Esophagus muscularis mucosa (tissue), 4 donors: ENCODE results near the gene CDC123. TPM values are rescaled to one million over a fixed set of nuclear protein-coding genes. Genes with fewer than 3 reads are reported as not detected.

ENCODE experiments used
- DNase-seq: peaks from one replicate; pipeline ENCODE4 v3.0.0-alpha.2; 2017; ENCODE audit errors: extremely low spot score
- H3K27ac ChIP-seq, 4 donors: fragments of 200-600 bp; sonication (generic); replicated peaks in 1 of 4; 1 replicate in 3 of 4; 2 replicates in 1 of 4; pipeline ENCODE4 v1.5.1; 2016 to 2019; ENCODE audit warnings: mild to moderate bottlenecking in 1 of 4
- H3K27me3 ChIP-seq, 4 donors: fragments of 200-600 bp; sonication (generic); one replicate each; pipeline versions ENCODE4 v1.5.1 to v1.6.0; 2016 to 2019
- H3K36me3 ChIP-seq, 4 donors: fragments of 200-600 bp; sonication (generic); one replicate each; pipeline ENCODE4 v1.5.1; 2016 to 2019
- H3K4me1 ChIP-seq, 4 donors: fragments of 200-600 bp; sonication (generic); one replicate each; pipeline ENCODE4 v1.5.1; 2016 to 2019
- H3K4me3 ChIP-seq, 4 donors: fragments of 200-600 bp; sonication (generic); 1 replicate in 2 of 4; 2 replicates in 2 of 4; pipeline ENCODE4 v1.5.1; 2016 to 2019; ENCODE audit warnings: mild to moderate bottlenecking in 4 of 4, moderate library complexity in 1 of 4
- H3K9me3 ChIP-seq, 4 donors: fragments of 200-600 bp; sonication (generic); 1 replicate in 3 of 4; 2 replicates in 1 of 4; pipeline ENCODE4 v1.5.1; 2016 to 2019
- EP300 ChIP-seq: sonication (generic); formaldehyde crosslinking; IDR thresholded peaks from one replicate; pipeline ENCODE4 v1.6.1; 2017; ENCODE audit warnings: antibody characterized with exemption
- POLR2A ChIP-seq: fragments of 450-650 bp; IDR thresholded peaks from one replicate; pipeline ENCODE4 v1.6.1; 2017; ENCODE audit warnings: antibody characterized with exemption, moderate library complexity, mild to moderate bottlenecking, low read depth
- POLR2AphosphoS5 ChIP-seq, 2 donors: sonication (generic); formaldehyde crosslinking; IDR thresholded peaks; one replicate each; pipeline ENCODE4 v1.6.1; 2017; ENCODE audit warnings: antibody characterized with exemption in 2 of 2
- WGBS: methylation state at CpG from one replicate; pipeline ENCODE4 v1.1.5; 2018; 5-methylcytosine and 5-hydroxymethylcytosine counted together
- intact Hi-C: fragments of 100-400 bp; cut with DNase I; formaldehyde crosslinking; loops from one replicate; pipeline ENCODE4 v1.15.1; 2023
- total RNA-seq, 4 donors: library from RNA; depleted of rRNA; stranded (reverse); fragments of >200 nt; gene quantifications; one replicate each; pipeline versions ENCODE4 v1.1.0 to v1.2.1, GENCODE V29; 2016
- TF ChIP-seq, protein P1 (sequence below), 3 experiments: fragments of 200-600 bp in 2 of 3; fragments of 450-650 bp in 1 of 3; sonication (generic) in 2 of 3; IDR thresholded peaks; one replicate each; pipeline ENCODE4 v1.5.1; 2017 to 2019; ENCODE audit warnings: antibody characterized with exemption in 3 of 3, mild to moderate bottlenecking in 2 of 3, moderate library complexity in 1 of 3

CDC123 gene
- 10 to 100 TPM; 46.9 to 50.2 (median 48.5) TPM for total RNA-seq

- Histone ChIP-seq H3K27me3 (no peaks in the 10 kb centered on the region), H3K9me3 (no peaks in the 10 kb centered on the region), H3K4me1 (peaks cover 19 to 54% (median 47%) of the 10 kb centered on the region in 4 donors), H3K36me3 (peaks cover 5 to 36% (median 10%) of the 10 kb centered on the region in 4 donors), H3K27ac (peak within 1 kb of the TSS; percentile 86 to 90 (median 89)), H3K4me3 (peak within 1 kb of the TSS; percentile 69 to 91 (median 82))
- intact Hi-C loops, result no loop called here
- under 1% methylated on average over 51 of the region's 62 CpGs for WGBS
- no peak for TF ChIP-seq EP300
- peak; percentile 80 to 82 for TF ChIP-seq POLR2AphosphoS5 (IDR thresholded peaks at IDR 0.05)
- TF ChIP-seq, protein P1, sequence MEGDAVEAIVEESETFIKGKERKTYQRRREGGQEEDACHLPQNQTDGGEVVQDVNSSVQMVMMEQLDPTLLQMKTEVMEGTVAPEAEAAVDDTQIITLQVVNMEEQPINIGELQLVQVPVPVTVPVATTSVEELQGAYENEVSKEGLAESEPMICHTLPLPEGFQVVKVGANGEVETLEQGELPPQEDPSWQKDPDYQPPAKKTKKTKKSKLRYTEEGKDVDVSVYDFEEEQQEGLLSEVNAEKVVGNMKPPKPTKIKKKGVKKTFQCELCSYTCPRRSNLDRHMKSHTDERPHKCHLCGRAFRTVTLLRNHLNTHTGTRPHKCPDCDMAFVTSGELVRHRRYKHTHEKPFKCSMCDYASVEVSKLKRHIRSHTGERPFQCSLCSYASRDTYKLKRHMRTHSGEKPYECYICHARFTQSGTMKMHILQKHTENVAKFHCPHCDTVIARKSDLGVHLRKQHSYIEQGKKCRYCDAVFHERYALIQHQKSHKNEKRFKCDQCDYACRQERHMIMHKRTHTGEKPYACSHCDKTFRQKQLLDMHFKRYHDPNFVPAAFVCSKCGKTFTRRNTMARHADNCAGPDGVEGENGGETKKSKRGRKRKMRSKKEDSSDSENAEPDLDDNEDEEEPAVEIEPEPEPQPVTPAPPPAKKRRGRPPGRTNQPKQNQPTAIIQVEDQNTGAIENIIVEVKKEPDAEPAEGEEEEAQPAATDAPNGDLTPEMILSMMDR (IDR thresholded peaks at IDR 0.05), result peak in 1 of 3 experiments; percentile 10
- TF ChIP-seq POLR2A, result no peak
- DNase-seq, result peak; percentile 96
These were observed at the start of gene CDC123, which contains the start of gene NUDT5 for GRCh38 chr10:12195603-12196506. TSS of gene CDC123 (plus strand) at chr10:12196188. CDS start at chr10:12196246, 58 bp downstream. TSS of gene NUDT5 (minus strand) at chr10:12195891. CDS start at chr10:12186291, 9,600 bp downstream.

- no peak for TF ChIP-seq POLR2A
- TF ChIP-seq, protein P1 (IDR thresholded peaks at IDR 0.05), result no peak
- TF ChIP-seq EP300, result no peak
- no peak for TF ChIP-seq POLR2AphosphoS5 (IDR thresholded peaks at IDR 0.05)
- Histone ChIP-seq H3K4me1 (peaks cover 0 to 5% (median 0%) of the 10 kb centered on the region in 4 donors), H3K27me3 (no peaks in the 10 kb centered on the region), H3K27ac (no peak overlapping the region), H3K9me3 (no peaks in the 10 kb centered on the region), H3K36me3 (peaks cover 4 to 73% (median 39%) of the 10 kb centered on the region in 4 donors), H3K4me3 (no peak overlapping the region)
- DNase-seq, result no peak
- 82% methylated on average over 4 of the region's 4 CpGs for WGBS
- intact Hi-C loops, result no loop called here
These were observed 45.8 kb upstream of the CDC123 start for GRCh38 chr10:12150163-12150562.

DNA sequence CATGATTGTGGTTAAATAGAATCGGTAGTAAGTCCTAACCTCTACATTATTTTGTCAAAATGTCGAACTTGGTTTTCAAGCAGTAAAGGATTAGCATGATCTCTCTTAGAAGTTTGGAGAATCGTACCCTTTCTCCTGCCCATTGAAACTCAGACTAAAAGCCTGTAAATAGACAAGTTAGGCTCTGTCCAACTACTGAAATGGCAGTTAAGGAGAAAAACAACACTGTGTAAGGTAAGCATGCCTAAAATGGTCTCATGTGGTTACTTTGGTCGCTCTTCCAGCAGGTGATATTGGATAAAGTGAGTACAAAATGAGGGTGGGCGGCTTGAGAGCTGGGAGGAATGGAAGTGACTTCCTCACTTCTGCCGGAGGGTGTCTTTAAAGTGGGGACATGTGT lies 41.5 kb upstream of the CDC123 start:
- Histone ChIP-seq H3K27ac (no peak overlapping the region), H3K27me3 (no peaks in the 10 kb centered on the region), H3K4me3 (no peak overlapping the region), H3K4me1 (peaks cover 0 to 5% (median 0%) of the 10 kb centered on the region in 4 donors), H3K9me3 (no peaks in the 10 kb centered on the region), H3K36me3 (peaks cover 10 to 75% (median 36%) of the 10 kb centered on the region in 4 donors)
- intact Hi-C loops, result no loop called here
- TF ChIP-seq POLR2A (no peak), EP300 (no peak)
- TF ChIP-seq, protein P1 (IDR thresholded peaks at IDR 0.05), result no peak
- no peak for DNase-seq
- WGBS, result 93% methylated on average over 6 of the region's 6 CpGs

DNA sequence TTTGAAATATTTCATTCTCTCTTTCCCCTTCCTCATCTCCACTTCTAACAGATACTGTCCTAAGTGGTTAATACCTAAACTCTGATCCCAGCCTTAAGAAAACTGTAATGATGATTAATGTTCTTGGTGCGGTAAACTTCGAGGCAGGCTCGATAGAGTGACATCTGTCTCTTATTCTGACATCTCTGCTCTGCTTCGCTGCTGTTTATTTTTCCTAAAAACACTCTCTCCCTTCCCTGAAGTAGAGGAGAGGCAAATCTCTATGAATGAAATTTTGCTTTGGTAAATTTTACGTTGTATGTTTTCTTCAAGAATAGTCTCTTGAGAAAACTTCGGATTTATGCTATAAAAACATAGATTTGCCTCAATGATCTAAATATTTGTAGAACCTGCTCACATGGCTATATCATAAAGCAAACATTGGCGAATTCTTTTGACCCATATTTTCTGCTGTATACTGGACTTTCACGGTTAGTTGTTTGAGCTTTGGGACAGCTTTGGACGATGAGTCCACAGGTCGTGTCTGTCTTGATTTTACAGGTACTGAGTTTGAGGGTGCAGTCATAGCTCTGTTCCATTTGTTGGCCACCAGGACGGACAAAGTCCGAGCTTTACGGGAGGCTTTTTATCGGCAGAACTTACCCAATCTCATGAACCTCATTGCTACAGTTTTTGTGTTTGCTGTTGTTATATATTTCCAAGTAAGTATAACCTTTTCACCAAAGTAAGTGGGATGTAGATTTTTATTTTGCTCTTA lies 39.4 kb upstream of the CDC123 start:
- Histone ChIP-seq H3K27me3 (no peaks in the 10 kb centered on the region), H3K36me3 (peaks cover 14 to 67% (median 39%) of the 10 kb centered on the region in 4 donors), H3K4me3 (no peak overlapping the region), H3K4me1 (peaks cover 0 to 5% (median 0%) of the 10 kb centered on the region in 4 donors), H3K9me3 (no peaks in the 10 kb centered on the region), H3K27ac (no peak overlapping the region)
- 86% methylated on average over 14 of the region's 14 CpGs for WGBS
- intact Hi-C loops, result no loop called here
- TF ChIP-seq, protein P1 (IDR thresholded peaks at IDR 0.05), result no peak
- no peak for TF ChIP-seq EP300
- TF ChIP-seq POLR2A, result no peak
- TF ChIP-seq POLR2AphosphoS5 (IDR thresholded peaks at IDR 0.05), result no peak
- no peak for DNase-seq
